Esophagus squamous epithelium (tissue), 5 donors: ENCODE measurements around the gene ANLN. TPM values are rescaled to one million over a fixed set of nuclear protein-coding genes. Genes with fewer than 3 reads are reported as not detected.

ENCODE experiments used
- DNase-seq: peaks from one replicate; lab custom pipeline; 2025; lab: John Stamatoyannopoulos, UW
- H3K27ac ChIP-seq, 4 donors: fragments of 200-600 bp; sonication (generic); one replicate each; pipeline ENCODE4 v1.5.1; 2016 to 2019; ENCODE audit warnings: mild to moderate bottlenecking in 1 of 4
- H3K27me3 ChIP-seq, 4 donors: fragments of 200-600 bp; sonication (generic); 1 replicate in 3 of 4; 2 replicates in 1 of 4; pipeline versions ENCODE4 v1.5.1 to v1.6.0; 2017 to 2021; ENCODE audit warnings: antibody characterized with exemption in 1 of 4
- H3K36me3 ChIP-seq, 3 donors: fragments of 200-600 bp; sonication (generic); one replicate each; pipeline ENCODE4 v1.5.1; 2016 to 2019
- H3K4me1 ChIP-seq, 3 donors: fragments of 200-600 bp; sonication (generic); one replicate each; pipeline ENCODE4 v1.5.1; 2017 to 2019
- H3K4me3 ChIP-seq, 4 donors: fragments of 200-600 bp; sonication (generic); 1 replicate in 3 of 4; 2 replicates in 1 of 4; pipeline ENCODE4 v1.5.1; 2016 to 2019; ENCODE audit warnings: mild to moderate bottlenecking in 2 of 4, moderate library complexity in 1 of 4
- H3K9me3 ChIP-seq, 3 donors: fragments of 200-600 bp; sonication (generic); one replicate each; pipeline ENCODE4 v1.5.1; 2016 to 2019
- POLR2A ChIP-seq, 4 donors: fragments of 450-650 bp; IDR thresholded peaks; one replicate each; pipeline ENCODE4 v1.6.1; 2017; ENCODE audit warnings: antibody characterized with exemption in 4 of 4, mild to moderate bottlenecking in 4 of 4, moderate library complexity in 3 of 4
- WGBS, 2 donors: methylation state at CpG; one replicate each; pipeline ENCODE4 v1.1.5; 2018; 5-methylcytosine and 5-hydroxymethylcytosine counted together
- intact Hi-C: fragments of 100-400 bp; cut with DNase I; formaldehyde crosslinking; loops from one replicate; pipeline ENCODE4 v1.15.0; 2022
- total RNA-seq, 4 donors: library from RNA; depleted of rRNA; stranded (reverse); fragments of >200 nt; gene quantifications; one replicate each; pipeline ENCODE4 v1.1.0, GENCODE V29; 2016
- TF ChIP-seq, protein P1 (sequence below), 6 experiments: fragments of 450-650 bp in 4 of 6; fragments of 200-600 bp in 2 of 6; sonication (generic) in 2 of 6; IDR thresholded peaks; one replicate each; pipeline ENCODE4 v1.5.1; 2016 to 2019; ENCODE audit warnings: antibody characterized with exemption in 6 of 6, mild to moderate bottlenecking in 4 of 6, moderate library complexity in 4 of 6
- donor health status: DM: yes; HTN: yes; CAD: no.

ANLN gene
- total RNA-seq, 4 donors from 2014 or later = 16.6 to 67.9 (median 25.0) TPM

DNA sequence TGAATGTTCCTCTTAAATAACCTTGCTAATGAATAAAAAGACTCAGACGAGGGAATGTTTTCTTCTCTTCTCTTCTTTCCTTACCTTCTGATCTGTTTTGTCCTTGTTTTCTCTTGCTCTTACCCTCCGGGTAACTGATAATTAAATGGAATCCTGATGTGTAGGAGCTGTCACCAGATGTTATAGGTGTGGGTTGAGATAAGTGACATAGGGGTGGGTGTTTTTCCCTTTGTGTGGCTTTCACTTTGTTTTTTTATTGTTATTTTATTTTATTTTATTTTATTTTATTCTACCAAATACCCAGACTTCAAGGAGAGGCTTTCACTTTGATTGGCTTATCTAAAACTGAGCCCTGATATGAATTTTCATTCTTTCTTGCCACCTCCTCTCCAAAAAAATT lies 25.5 kb downstream of the ANLN start:
- WGBS, 2 donors = 82 to 83% methylated on average over 2 of the region's 2 CpGs

DNA sequence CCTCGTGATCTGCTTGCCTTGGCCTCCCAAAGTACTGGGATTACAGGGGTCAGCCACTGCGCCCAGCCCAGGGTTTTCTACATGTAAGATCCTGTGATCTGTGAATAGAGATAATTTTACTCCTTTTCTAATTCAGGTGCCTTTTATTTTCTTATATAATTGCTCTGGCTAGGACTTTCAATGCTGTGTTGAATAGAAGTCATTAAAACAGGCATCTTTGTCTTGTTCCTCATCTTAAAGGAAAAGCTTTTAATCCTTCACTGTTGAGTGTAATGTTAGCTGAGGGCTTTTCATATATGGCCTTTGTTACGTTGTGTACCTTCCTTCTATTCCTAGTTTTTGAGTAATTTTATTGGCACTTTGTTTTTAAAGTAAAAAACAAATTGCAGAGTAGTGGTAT lies 26.6 kb downstream of the ANLN start:
- WGBS, 2 donors = 96 to 98% methylated on average over 3 of the region's 3 CpGs
- no peak for TF ChIP-seq POLR2A (IDR thresholded peaks at IDR 0.05)
- TF ChIP-seq, protein P1, sequence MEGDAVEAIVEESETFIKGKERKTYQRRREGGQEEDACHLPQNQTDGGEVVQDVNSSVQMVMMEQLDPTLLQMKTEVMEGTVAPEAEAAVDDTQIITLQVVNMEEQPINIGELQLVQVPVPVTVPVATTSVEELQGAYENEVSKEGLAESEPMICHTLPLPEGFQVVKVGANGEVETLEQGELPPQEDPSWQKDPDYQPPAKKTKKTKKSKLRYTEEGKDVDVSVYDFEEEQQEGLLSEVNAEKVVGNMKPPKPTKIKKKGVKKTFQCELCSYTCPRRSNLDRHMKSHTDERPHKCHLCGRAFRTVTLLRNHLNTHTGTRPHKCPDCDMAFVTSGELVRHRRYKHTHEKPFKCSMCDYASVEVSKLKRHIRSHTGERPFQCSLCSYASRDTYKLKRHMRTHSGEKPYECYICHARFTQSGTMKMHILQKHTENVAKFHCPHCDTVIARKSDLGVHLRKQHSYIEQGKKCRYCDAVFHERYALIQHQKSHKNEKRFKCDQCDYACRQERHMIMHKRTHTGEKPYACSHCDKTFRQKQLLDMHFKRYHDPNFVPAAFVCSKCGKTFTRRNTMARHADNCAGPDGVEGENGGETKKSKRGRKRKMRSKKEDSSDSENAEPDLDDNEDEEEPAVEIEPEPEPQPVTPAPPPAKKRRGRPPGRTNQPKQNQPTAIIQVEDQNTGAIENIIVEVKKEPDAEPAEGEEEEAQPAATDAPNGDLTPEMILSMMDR (IDR thresholded peaks at IDR 0.05) = no peak
- Histone ChIP-seq H3K27me3 (no peaks in the 10 kb centered on the region), H3K9me3 (no peaks in the 10 kb centered on the region), H3K36me3 (peaks cover 0 to 26% (median 0%) of the 10 kb centered on the region in 3 donors), H3K27ac (no peak overlapping the region), H3K4me3 (no peak overlapping the region), H3K4me1 (no peaks in the 10 kb centered on the region)
- DNase-seq = no peak
- intact Hi-C loops = no loop called here

More for the DNA sequence above, 25.5 kb downstream of the ANLN start:
- H3K36me3 ChIP-seq = peaks cover 0 to 26% (median 0%) of the 10 kb centered on the region in 3 donors
- TF ChIP-seq, protein P1 (IDR thresholded peaks at IDR 0.05) = no peak
- no peak for TF ChIP-seq POLR2A (IDR thresholded peaks at IDR 0.05)
- no peaks in the 10 kb centered on the region for H3K4me1 ChIP-seq
- no peaks in the 10 kb centered on the region for H3K9me3 ChIP-seq
- H3K27ac ChIP-seq = no peak overlapping the region
- H3K4me3 ChIP-seq = no peak overlapping the region
- H3K27me3 ChIP-seq = no peaks in the 10 kb centered on the region
- no peak for DNase-seq
- intact Hi-C loops = no loop called here

DNA sequence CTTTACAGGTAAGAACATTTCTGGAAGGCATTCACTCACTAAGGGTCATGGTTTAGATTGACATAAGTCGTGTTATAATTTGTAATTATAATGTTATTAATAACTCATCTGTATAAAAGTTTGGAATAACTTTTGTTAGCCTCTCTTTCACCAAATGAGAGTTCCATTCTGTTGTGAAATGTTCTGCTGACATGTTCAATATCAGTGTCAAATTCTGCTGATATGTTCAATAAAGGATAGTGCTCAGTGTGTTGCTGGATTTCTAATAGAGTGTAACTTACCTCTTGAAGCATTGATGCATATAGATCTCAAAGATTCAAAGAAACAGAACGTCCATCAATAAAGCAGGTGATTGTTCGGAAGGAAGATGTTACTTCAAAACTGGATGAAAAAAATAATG lies 30.6 kb downstream of the ANLN start:
- 93 to 97% methylated on average over 3 of the region's 3 CpGs for WGBS, 2 donors
- H3K9me3 ChIP-seq = no peaks in the 10 kb centered on the region
- H3K4me3 ChIP-seq = no peak overlapping the region
- no peaks in the 10 kb centered on the region for H3K4me1 ChIP-seq
- TF ChIP-seq, protein P1 (IDR thresholded peaks at IDR 0.05) = no peak
- TF ChIP-seq POLR2A (IDR thresholded peaks at IDR 0.05) = no peak
- DNase-seq = no peak
- intact Hi-C loops = no loop called here
- H3K27ac ChIP-seq = no peak overlapping the region
- H3K27me3 ChIP-seq = no peaks in the 10 kb centered on the region
- peaks cover 0 to 38% (median 0%) of the 10 kb centered on the region in 3 donors for H3K36me3 ChIP-seq

DNA sequence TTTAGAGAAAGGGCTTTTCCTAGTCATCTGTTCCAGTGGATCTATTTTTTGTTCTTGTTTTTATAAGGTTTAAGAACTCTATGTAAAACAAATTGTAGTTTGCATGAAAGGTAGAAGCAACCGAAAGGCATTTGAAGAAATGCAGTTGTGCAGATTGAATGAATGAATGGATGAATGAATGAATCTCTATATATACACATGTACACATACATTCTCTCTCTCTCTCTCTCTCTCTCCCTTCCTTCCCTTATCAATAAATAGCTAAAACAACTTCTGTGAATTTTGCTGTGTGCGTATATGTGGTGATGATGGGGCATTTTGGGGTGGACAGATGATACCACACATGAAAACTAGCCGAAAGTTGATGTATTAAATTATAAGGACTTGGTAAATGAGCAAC lies 32.4 kb downstream of the ANLN start:
- TF ChIP-seq, protein P1 (IDR thresholded peaks at IDR 0.05) = no peak
- no peak for TF ChIP-seq POLR2A (IDR thresholded peaks at IDR 0.05)
- intact Hi-C loops = no loop called here
- Histone ChIP-seq H3K27ac (no peak overlapping the region), H3K4me1 (no peaks in the 10 kb centered on the region), H3K9me3 (no peaks in the 10 kb centered on the region), H3K4me3 (no peak overlapping the region), H3K36me3 (peaks cover 0 to 33% (median 0%) of the 10 kb centered on the region in 3 donors), H3K27me3 (no peaks in the 10 kb centered on the region)
- no peak for DNase-seq
- 96 to 98% methylated on average over 3 of the region's 3 CpGs for WGBS, 2 donors

DNA sequence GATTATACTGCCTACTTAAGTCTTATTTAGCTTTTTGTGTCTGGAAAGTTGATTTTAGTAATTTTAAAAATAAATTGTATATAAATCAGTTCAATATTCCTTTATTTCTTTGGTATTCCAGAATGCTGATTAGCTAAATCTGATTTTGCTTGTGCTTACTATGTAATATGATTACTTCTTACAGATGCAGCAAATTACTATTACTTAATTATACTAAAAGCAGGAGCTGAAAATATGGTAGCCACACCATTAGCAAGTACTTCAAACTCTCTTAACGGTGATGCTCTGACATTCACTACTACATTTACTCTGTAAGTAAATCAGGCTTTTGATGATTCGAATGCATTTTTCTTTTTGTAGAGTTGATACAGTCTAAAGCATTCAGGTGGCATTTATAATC lies 34.0 kb downstream of the ANLN start:
- Histone ChIP-seq H3K4me3 (no peak overlapping the region), H3K27ac (no peak overlapping the region), H3K4me1 (no peaks in the 10 kb centered on the region), H3K27me3 (no peaks in the 10 kb centered on the region), H3K36me3 (peaks cover 0 to 23% (median 0%) of the 10 kb centered on the region in 3 donors), H3K9me3 (no peaks in the 10 kb centered on the region)
- TF ChIP-seq, protein P1 (IDR thresholded peaks at IDR 0.05) = no peak
- no peak for TF ChIP-seq POLR2A (IDR thresholded peaks at IDR 0.05)
- 96 to 97% methylated on average over 2 of the region's 2 CpGs for WGBS, 2 donors
- intact Hi-C loops = no loop called here
- DNase-seq = no peak
